ENCODE measurements around the gene RAPGEF1.

DNA sequence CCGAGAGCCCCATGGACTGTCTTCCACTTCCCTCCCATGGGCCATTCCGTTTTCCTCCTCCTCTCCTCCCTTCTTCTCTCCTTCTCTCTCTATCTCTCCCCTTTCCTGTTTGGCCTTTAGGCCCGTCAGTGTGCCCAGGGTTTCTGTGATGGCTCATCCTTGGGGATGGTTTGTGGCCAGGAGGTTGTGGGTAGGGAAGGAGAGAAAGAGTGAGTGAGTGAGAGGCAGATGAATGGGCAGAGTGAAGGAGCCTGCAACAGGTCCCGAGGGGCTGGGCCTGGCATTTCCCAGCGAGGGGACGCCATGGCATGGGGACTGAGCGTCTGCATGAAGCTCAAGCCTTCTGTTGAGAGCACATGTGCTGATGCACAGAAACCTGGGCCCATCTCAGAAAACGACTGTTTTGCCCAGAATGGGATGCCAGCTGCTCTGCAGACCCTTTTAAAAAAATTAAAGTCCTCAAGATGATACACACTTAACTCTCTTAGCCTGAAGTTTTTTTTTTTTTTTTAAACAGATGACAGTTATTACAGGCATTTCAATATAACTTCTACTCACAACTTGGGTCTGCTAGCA is 125.4 kb downstream of the RAPGEF1 start:
- TF ChIP-seq POLR2A (IDR thresholded peaks at IDR 0.05) (no peak), POLR2AphosphoS5 (IDR thresholded peaks at IDR 0.05) (no peak)
- TF ChIP-seq, protein P1, sequence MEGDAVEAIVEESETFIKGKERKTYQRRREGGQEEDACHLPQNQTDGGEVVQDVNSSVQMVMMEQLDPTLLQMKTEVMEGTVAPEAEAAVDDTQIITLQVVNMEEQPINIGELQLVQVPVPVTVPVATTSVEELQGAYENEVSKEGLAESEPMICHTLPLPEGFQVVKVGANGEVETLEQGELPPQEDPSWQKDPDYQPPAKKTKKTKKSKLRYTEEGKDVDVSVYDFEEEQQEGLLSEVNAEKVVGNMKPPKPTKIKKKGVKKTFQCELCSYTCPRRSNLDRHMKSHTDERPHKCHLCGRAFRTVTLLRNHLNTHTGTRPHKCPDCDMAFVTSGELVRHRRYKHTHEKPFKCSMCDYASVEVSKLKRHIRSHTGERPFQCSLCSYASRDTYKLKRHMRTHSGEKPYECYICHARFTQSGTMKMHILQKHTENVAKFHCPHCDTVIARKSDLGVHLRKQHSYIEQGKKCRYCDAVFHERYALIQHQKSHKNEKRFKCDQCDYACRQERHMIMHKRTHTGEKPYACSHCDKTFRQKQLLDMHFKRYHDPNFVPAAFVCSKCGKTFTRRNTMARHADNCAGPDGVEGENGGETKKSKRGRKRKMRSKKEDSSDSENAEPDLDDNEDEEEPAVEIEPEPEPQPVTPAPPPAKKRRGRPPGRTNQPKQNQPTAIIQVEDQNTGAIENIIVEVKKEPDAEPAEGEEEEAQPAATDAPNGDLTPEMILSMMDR (IDR thresholded peaks at IDR 0.05): no peak
